K562 (cell line): Measurements from ENCODE around the gene AGAP3. TPM values are rescaled to one million over a fixed set of nuclear protein-coding genes. Genes with fewer than 3 reads are reported as not detected.

ENCODE experiments used
- ARID3A ChIP-seq: IDR thresholded peaks from 2 replicates; pipeline ENCODE4 v1.6.1; 2012; ENCODE audit warnings: low read depth, low read length, improper control_type of control experiment, borderline replicate concordance
- CEBPG ChIP-seq, 3 experiments: fragments of 200-800 bp in 1 of 3; sonication (Bioruptor generic) in 1 of 3; sonication (generic) in 1 of 3; formaldehyde crosslinking in 1 of 3; IDR thresholded peaks in 2 of 3; conservative IDR thresholded peaks in 1 of 3; 2 replicates each; pipeline versions ENCODE4 v1.6.1 to v1.8.0; 2016 to 2022; ENCODE audit warnings: missing compliant biosample characterization in 2 of 3, missing genetic modification characterization in 2 of 3, mild to moderate bottlenecking in 1 of 3, missing genetic modification reagents in 1 of 3
- ELK1 ChIP-seq: sonication (generic); formaldehyde crosslinking; IDR thresholded peaks from 2 replicates; pipeline ENCODE4 v1.8.1; 2022; ENCODE audit warnings: missing genetic modification reagents
- PRDM10 ChIP-seq: fragments of 450-650 bp; IDR thresholded peaks from 2 replicates; pipeline ENCODE4 v1.6.1; 2018; ENCODE audit not compliant: partially characterized antibody
- REST ChIP-seq, 2 experiments: fragments of 450-650 bp; formaldehyde crosslinking in 1 of 2; IDR thresholded peaks; 2 replicates each; pipeline versions ENCODE4 v1.4.0 to v1.6.1; 2014 to 2020; ENCODE audit warnings: mild to moderate bottlenecking in 2 of 2, borderline replicate concordance in 1 of 2, low read depth in 1 of 2
- SRSF7 ChIP-seq: fragments of 200-400 bp; formaldehyde crosslinking; optimal IDR thresholded peaks from 2 replicates; pipeline ENCODE3; 2017; ENCODE audit warnings: mild to moderate bottlenecking, low read depth, low read length
- ZC3H11A ChIP-seq: IDR thresholded peaks from 2 replicates; pipeline ENCODE4 v1.6.1; 2012; ENCODE audit warnings: low read depth, low read length, improper control_type of control experiment
- ZFP36 ChIP-seq: fragments of 150-350 bp; IDR thresholded peaks from 2 replicates; pipeline ENCODE4 v1.6.1; 2018; ENCODE audit warnings: low read length, low read depth; ENCODE audit not compliant: partially characterized antibody
- ZNF224 ChIP-seq: sonication (generic); formaldehyde crosslinking; IDR thresholded peaks from 2 replicates; pipeline ENCODE4 v1.8.0; 2022; ENCODE audit warnings: mild to moderate bottlenecking, missing genetic modification reagents
- ZNF589 ChIP-seq: fragments of 200-800 bp; sonication (Bioruptor generic); IDR thresholded peaks from 2 replicates; pipeline ENCODE4 v1.6.1; 2016; ENCODE audit warnings: low read depth, missing genetic modification characterization, missing compliant biosample characterization
- polyA plus RNA-seq, 8 experiments: library from polyadenylated mRNA; depleted of rRNA in 4 of 8; stranded (reverse) in 5 of 8; unstranded in 3 of 8; fragments of >200 nt; fragmentation: Nextera tagmentation in 2 of 8; fragmentation: Illumina TruSeq in 1 of 8; extraction: Ambion mirVana in 2 of 8; extraction: Trizol in 1 of 8; gene quantifications; 2 replicates each; pipeline versions ENCODE4 v1.2.1 to v1.2.3, GENCODE V29; 2011 to 2014; ENCODE audit warnings: inconsistent platforms in 1 of 8, missing spikeins in 1 of 8
- total RNA-seq, 7 experiments: library from RNA; depleted of rRNA in 6 of 7; stranded (reverse); fragments of >200 nt in 6 of 7; fragmentation: Illumina TruSeq in 2 of 7; extraction: Trizol in 2 of 7; gene quantifications; 2 replicates each; pipeline versions ENCODE4 v1.2.1 to v1.2.3, GENCODE V29; 2011 to 2021; ENCODE audit warnings: low replicate concordance in 1 of 7

Gene AGAP3
- total and polyA plus RNA-seq, 9 of the 15 experiments (the other 6 are each of a cell fraction or from before 2014, with no cell fraction given) = 3.4 to 208 (median 62.2) TPM

- TF ChIP-seq PRDM10 (peak; percentile 9), SRSF7 (no peak), REST (IDR thresholded peaks at IDR 0.05; ENCODE audit: borderline replicate concordance) (no peak), REST (CRISPR knock-in tag; IDR thresholded peaks at IDR 0.05; ENCODE audit: low read depth) (no peak; the same call in 1 of the 2 replicates), ZNF224 (no peak), ZC3H11A (no peak), ZFP36 (no peak), ZNF589 (CRISPR knock-in tag) (no peak), CEBPG (CRISPR knock-in tag; IDR thresholded peaks at IDR 0.05) (no peak), CEBPG (tag; conservative IDR thresholded peaks at IDR 0.05 in 1 of 2, IDR thresholded peaks at IDR 0.05 in 1 of 2) (peak in 1 of 2 experiments; percentile 43; a peak in 2 of 4 replicates), ARID3A (no peak), ELK1 (CRISPR knock-in tag) (no peak)
Observed at GRCh38 chr7:151083071-151083823, 3.0 kb upstream of the AGAP3 start, which contains the start of gene TMUB1 (continued).
